ENCODE measurements around the gene EMX1. TPM values are rescaled to one million over a fixed set of nuclear protein-coding genes. Genes with fewer than 3 reads are reported as not detected.

EMX1 gene
- total RNA-seq, result 1 to 10 TPM in 1 of 7 donors, under 1 TPM in 2, not detected in 4; 0.20 to 1.1 (median 0.28) TPM
- under 1 TPM in 1 of 2 donors, not detected in 1; 0.28 TPM for polyA plus RNA-seq
- long read RNA-seq, donor 1, result 0 reads
- long read RNA-seq, donor 2, partial matches to known transcripts, result 0 of 9 reads
- long read RNA-seq, donor 2, other reads (novel, unspliced or antisense), result 0 of 9 reads
- long read RNA-seq, donor 3, result 0 reads

DNA sequence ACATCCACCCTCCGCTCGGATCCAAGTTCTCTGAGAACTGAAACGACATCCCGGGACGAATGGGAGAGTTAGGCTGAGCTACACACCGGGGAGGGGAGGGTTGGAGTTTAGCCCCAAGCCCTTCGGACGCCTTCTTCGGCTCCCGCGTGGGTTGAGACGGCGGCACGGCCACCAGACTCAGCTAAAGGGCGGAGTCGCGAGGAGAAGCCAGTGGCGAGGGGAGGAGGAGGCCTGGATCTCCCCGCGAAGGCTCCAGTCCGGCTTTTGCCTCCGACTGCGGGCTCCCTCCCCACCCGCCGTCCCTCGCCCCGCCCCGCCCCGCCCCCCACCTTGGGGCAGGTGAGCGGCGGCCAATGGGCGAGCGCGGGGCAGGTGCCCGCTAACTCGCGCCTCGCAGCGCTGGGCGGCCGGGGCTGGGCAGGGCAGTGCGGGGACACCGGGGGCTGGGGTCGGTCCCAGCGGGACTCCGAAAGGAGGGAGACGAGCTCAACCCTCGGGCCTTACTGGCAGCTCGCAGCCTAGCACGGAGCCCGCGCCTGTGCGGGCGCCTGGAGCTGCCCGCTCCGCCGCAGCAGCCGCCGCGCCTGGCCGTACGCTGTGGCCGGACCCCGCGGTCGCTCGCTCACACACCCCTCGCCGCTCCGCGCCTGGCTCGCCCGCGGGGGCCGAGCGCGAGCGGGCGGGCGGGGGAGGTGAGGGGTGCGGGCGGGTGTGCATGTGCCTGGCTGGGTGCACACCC is at the start of gene EMX1:
Gene EMX1 (plus strand): TSS at position 382 of the 739 bp plus-strand sequence. CDS start 334 bp downstream, at position 716.
- WGBS, 3 donors, result 1 to 2% (median 1%) methylated on average over 31 to 82 of the region's 82 CpGs
- intact Hi-C loops (cut with DNase I), result no loop called here
- H3K27ac ChIP-seq, result no peak within 1 kb of the TSS
- H3K9me3 ChIP-seq, result no peaks in the 10 kb centered on the region
- H3K4me3 ChIP-seq, result peak within 1 kb of the TSS; percentile 29
- no peak for TF ChIP-seq POLR2A (IDR thresholded peaks at IDR 0.05)
- no peak for TF ChIP-seq EP300 (IDR thresholded peaks at IDR 0.05)
- no peak for TF ChIP-seq CTCF (IDR thresholded peaks at IDR 0.05)
- DNase-seq, result no peak
- no peaks in the 10 kb centered on the region for H3K36me3 ChIP-seq
- H3K4me1 ChIP-seq (ENCODE audit: insufficient read depth), result peaks cover 9% of the 10 kb centered on the region
- H3K27me3 ChIP-seq, result no peaks in the 10 kb centered on the region

GRCh38 chr2:72871060-72871459 is 46.3 kb upstream of the EMX1 start:
- intact Hi-C loops (cut with DNase I), result no loop called here
- Histone ChIP-seq H3K4me3 (no peak overlapping the region), H3K9me3 (no peaks in the 10 kb centered on the region), H3K27ac (no peak overlapping the region), H3K36me3 (no peaks in the 10 kb centered on the region), H3K27me3 (no peaks in the 10 kb centered on the region), H3K4me1 (ENCODE audit: insufficient read depth) (no peaks in the 10 kb centered on the region)
- no peak for DNase-seq
- TF ChIP-seq CTCF (IDR thresholded peaks at IDR 0.05), result no peak
- no peak for TF ChIP-seq POLR2A (IDR thresholded peaks at IDR 0.05)
- no peak for TF ChIP-seq EP300 (IDR thresholded peaks at IDR 0.05)
- WGBS, 3 donors, result 27 to 34% (median 30%) methylated on average over 1 of the region's 1 CpG

- no peak for TF ChIP-seq CTCF (IDR thresholded peaks at IDR 0.05)
- no peak for TF ChIP-seq POLR2A (IDR thresholded peaks at IDR 0.05)
- TF ChIP-seq EP300 (IDR thresholded peaks at IDR 0.05), result no peak
- H3K27me3 ChIP-seq, result no peaks in the 10 kb centered on the region
- no peak overlapping the region for H3K4me3 ChIP-seq
- no peak overlapping the region for H3K27ac ChIP-seq
- no peaks in the 10 kb centered on the region for H3K9me3 ChIP-seq
- H3K36me3 ChIP-seq, result no peaks in the 10 kb centered on the region
- H3K4me1 ChIP-seq (ENCODE audit: insufficient read depth), result no peaks in the 10 kb centered on the region
- intact Hi-C loops (cut with DNase I), result no loop called here
- DNase-seq, result no peak
Observed at GRCh38 chr2:72871880-72872279, 45.4 kb upstream of the EMX1 start.

DNA sequence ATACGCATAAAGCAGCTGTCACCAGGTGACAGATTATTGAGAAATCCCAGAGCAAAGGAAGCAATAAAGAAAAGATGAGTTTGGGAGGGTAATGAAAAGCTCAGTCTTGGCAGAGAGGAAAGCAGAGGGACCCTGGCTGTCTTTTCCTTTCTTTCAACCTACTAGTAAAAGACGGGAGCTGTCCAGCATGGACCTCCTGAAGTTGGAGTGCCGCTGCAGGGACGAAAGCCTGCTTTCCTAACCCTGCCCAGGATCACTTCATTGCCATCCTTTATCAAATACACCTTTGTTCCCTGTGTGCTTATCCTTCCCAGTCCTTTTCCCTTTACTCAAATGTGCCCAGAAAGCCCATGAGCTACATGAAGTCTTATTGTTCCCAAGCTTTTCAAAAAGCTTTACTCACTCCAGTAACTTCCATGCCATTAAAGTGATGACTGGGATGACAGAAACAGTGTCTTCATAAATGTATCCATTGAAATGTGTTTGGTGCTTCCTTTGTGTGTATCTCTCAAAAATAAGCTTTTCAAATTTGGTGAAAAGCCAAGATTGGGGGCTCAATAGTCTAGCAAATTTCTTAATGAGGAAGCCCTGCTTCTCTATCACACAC is 33.9 kb upstream of the EMX1 start:
- TF ChIP-seq CTCF (IDR thresholded peaks at IDR 0.05) (no peak), EP300 (IDR thresholded peaks at IDR 0.05) (no peak), POLR2A (IDR thresholded peaks at IDR 0.05) (no peak)
- H3K27me3 ChIP-seq, result no peaks in the 10 kb centered on the region
- peaks cover 5% of the 10 kb centered on the region for H3K4me1 ChIP-seq (ENCODE audit: insufficient read depth)
- DNase-seq, result peak in 3 of 5 donors; percentile 49 to 57 (median 51)
- H3K9me3 ChIP-seq, result no peaks in the 10 kb centered on the region
- intact Hi-C loops (cut with DNase I), result loop anchor here in 2 of 4 donors (10.0 kb wide), 2 partner anchors 291 to 1339 kb away; no protein-coding TSS in a partner anchor
- 3 to 9% (median 3%) methylated on average over 4 of the region's 4 CpGs for WGBS, 3 donors
- no peak overlapping the region for H3K27ac ChIP-seq
- no peaks in the 10 kb centered on the region for H3K36me3 ChIP-seq
- no peak overlapping the region for H3K4me3 ChIP-seq

Data from ovary (tissue), 10 donors.